ENCODE results near the gene ARHGAP21. TPM values are rescaled to one million over a fixed set of nuclear protein-coding genes. Genes with fewer than 3 reads are reported as not detected.

Gene ARHGAP21
- total and polyA plus RNA-seq, 7 donors = 25.2 to 87.8 (median 53.2) TPM

- intact Hi-C loops (cut with DNase I) = no loop called here
- 67 to 86% methylated on average over 5 of the region's 5 CpGs for whole genome bisulfite sequencing, 2 donors
- TF ChIP-seq POLR2A (IDR thresholded peaks at IDR 0.05) (no peak), CTCF (IDR thresholded peaks at IDR 0.05) (no peak), EP300 (IDR thresholded peaks at IDR 0.05) (no peak), POLR2AphosphoS5 (IDR thresholded peaks at IDR 0.05) (no peak)
These were observed 48.6 kb downstream of the ARHGAP21 start for GRCh38 chr10:24674892-24675632.

GRCh38 chr10:24670964-24671670, 52.6 kb downstream of the ARHGAP21 start:
- Histone ChIP-seq H3K4me3 (no peak overlapping the region), H3K27me3 (no peaks in the 10 kb centered on the region), H3K4me1 (peaks cover 0 to 21% (median 9%) of the 10 kb centered on the region in 4 donors), H3K36me3 (peaks cover 0 to 4% (median 0%) of the 10 kb centered on the region in 4 donors), H3K27ac (no peak overlapping the region), H3K9me3 (no peaks in the 10 kb centered on the region)
- 69 to 78% methylated on average over 3 of the region's 3 CpGs for WGBS, 2 donors
- TF ChIP-seq POLR2AphosphoS5 (IDR thresholded peaks at IDR 0.05) (no peak), CTCF (IDR thresholded peaks at IDR 0.05) (no peak), EP300 (IDR thresholded peaks at IDR 0.05) (no peak), POLR2A (IDR thresholded peaks at IDR 0.05) (no peak)
- DNase-seq = no peak
- intact Hi-C loops (cut with DNase I) = no loop called here

More at GRCh38 chr10:24674892-24675632, 48.6 kb downstream of the ARHGAP21 start:
- H3K27ac ChIP-seq = no peak overlapping the region
- DNase-seq = no peak
- H3K36me3 ChIP-seq = no peaks in the 10 kb centered on the region
- peaks cover 0 to 20% (median 10%) of the 10 kb centered on the region in 4 donors for H3K4me1 ChIP-seq
- H3K4me3 ChIP-seq = no peak overlapping the region
- no peaks in the 10 kb centered on the region for H3K27me3 ChIP-seq
- no peaks in the 10 kb centered on the region for H3K9me3 ChIP-seq

GRCh38 chr10:24669285-24669852, 54.3 kb downstream of the ARHGAP21 start:
- H3K4me3 ChIP-seq = no peak overlapping the region
- H3K27me3 ChIP-seq = no peaks in the 10 kb centered on the region
- 86 to 94% methylated on average over 6 of the region's 6 CpGs for WGBS, 2 donors
- TF ChIP-seq CTCF (IDR thresholded peaks at IDR 0.05) = no peak
- TF ChIP-seq POLR2A (IDR thresholded peaks at IDR 0.05) = no peak
- TF ChIP-seq EP300 (IDR thresholded peaks at IDR 0.05) = no peak
- no peak for TF ChIP-seq POLR2AphosphoS5 (IDR thresholded peaks at IDR 0.05)
- no peak for DNase-seq
- peaks cover 0 to 14% (median 7%) of the 10 kb centered on the region in 4 donors for H3K4me1 ChIP-seq
- no peaks in the 10 kb centered on the region for H3K9me3 ChIP-seq
- intact Hi-C loops (cut with DNase I) = no loop called here
- H3K36me3 ChIP-seq = peaks cover 0 to 9% (median 0%) of the 10 kb centered on the region in 4 donors
- H3K27ac ChIP-seq = no peak overlapping the region

GRCh38 chr10:24668247-24668646, 55.4 kb downstream of the ARHGAP21 start:
- Histone ChIP-seq H3K27ac (no peak overlapping the region), H3K4me1 (peaks cover 0 to 14% (median 7%) of the 10 kb centered on the region in 4 donors), H3K4me3 (no peak overlapping the region), H3K27me3 (no peaks in the 10 kb centered on the region), H3K36me3 (peaks cover 0 to 20% (median 1%) of the 10 kb centered on the region in 4 donors), H3K9me3 (no peaks in the 10 kb centered on the region)
- TF ChIP-seq POLR2AphosphoS5 (IDR thresholded peaks at IDR 0.05) = no peak
- no peak for TF ChIP-seq EP300 (IDR thresholded peaks at IDR 0.05)
- no peak for TF ChIP-seq POLR2A (IDR thresholded peaks at IDR 0.05)
- TF ChIP-seq CTCF (IDR thresholded peaks at IDR 0.05) = no peak
- DNase-seq = no peak
- WGBS, 2 donors = 92 to 95% methylated on average over 7 of the region's 7 CpGs
- intact Hi-C loops (cut with DNase I) = no loop called here

All from sigmoid colon (tissue), 7 donors.